A673 (cell line): ENCODE data around the gene POMGNT1.

Experiments used
- CTCF ChIP-seq: fragments of 300-800, 200-600 bp; sonication (generic); conservative IDR thresholded peaks from 2 replicates; pipeline ENCODE4 v1.5.1; 2017; ENCODE audit warnings: low read depth, mild to moderate bottlenecking, antibody characterized with exemption, low read length, moderate library complexity, mixed read lengths
- EZH2 ChIP-seq: fragments of 200-600 bp; sonication (generic); IDR thresholded peaks from 2 replicates; pipeline ENCODE4 v1.6.1; 2017; ENCODE audit warnings: borderline replicate concordance, low read depth, mild to moderate bottlenecking, mixed read lengths, antibody characterized with exemption, low read length; ENCODE audit not compliant: poor library complexity, severe bottlenecking

DNA sequence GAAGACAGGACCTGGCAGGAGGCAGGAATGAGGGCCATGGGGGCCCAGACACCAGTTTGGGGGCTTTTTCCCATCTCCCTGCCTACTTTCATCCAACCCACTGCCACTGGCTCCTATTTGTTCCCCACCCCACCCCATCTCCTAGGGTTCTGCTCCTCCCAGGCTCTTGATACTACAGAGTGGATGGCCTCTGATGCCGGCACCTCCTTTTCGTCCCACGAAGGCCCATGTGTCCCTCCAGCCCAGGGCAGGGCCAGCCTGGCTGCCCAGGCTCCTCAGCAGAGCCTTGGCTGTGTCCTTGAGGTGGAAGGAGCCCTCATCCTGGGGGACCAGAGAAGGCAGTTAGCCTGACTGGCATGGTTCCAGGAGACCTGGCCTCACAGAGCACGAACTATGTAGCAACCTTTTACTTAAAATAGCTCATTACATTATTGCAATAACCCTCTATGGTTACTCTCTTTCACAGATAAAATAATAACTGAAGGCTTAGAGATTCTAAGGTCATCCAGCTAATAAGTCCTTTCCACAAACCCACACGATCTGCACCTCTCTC is 3.5 kb downstream of the POMGNT1 start:
- TF ChIP-seq CTCF (no peak), EZH2 (no peak)
